Trophoblast cell (in vitro differentiated cells and primary cell): ENCODE data around the gene FAM204A.

Experiments used
- DNase-seq, 2 donors: peaks; one replicate each; pipeline ENCODE4 v3.0.0-alpha.2; 2016
- H2AFZ ChIP-seq: 2 replicates; pipeline ENCODE4 v1.6.1; 2013; ENCODE audit warnings: low read length, moderate library complexity, mild to moderate bottlenecking; ENCODE audit not compliant: insufficient read depth, poor library complexity
- H2AK5ac ChIP-seq: 2 replicates; pipeline ENCODE4 v1.6.1; 2013; ENCODE audit warnings: mild to moderate bottlenecking, low read length
- H2BK120ac ChIP-seq: 2 replicates; pipeline ENCODE4 v1.6.1; 2013; ENCODE audit warnings: low read length, mild to moderate bottlenecking, moderate library complexity; ENCODE audit not compliant: insufficient read depth, poor library complexity
- H2BK12ac ChIP-seq: 2 replicates; pipeline ENCODE4 v1.6.1; 2013; ENCODE audit warnings: mild to moderate bottlenecking, low read length, moderate library complexity
- H2BK5ac ChIP-seq: 2 replicates; pipeline ENCODE4 v1.6.1; 2013; ENCODE audit warnings: low read length, low read depth, moderate library complexity, mild to moderate bottlenecking; ENCODE audit not compliant: poor library complexity
- H3K14ac ChIP-seq: 2 replicates; pipeline ENCODE4 v1.6.1; 2013; ENCODE audit warnings: mild to moderate bottlenecking, low read length
- H3K18ac ChIP-seq: 2 replicates; pipeline ENCODE4 v1.6.1; 2013; ENCODE audit warnings: mild to moderate bottlenecking, low read length
- H3K23ac ChIP-seq: 2 replicates; pipeline ENCODE4 v1.6.1; 2013; ENCODE audit warnings: low read length
- H3K27ac ChIP-seq: 2 replicates; pipeline ENCODE4 v1.5.1; 2013; ENCODE audit warnings: low read depth, mild to moderate bottlenecking, inconsistent platforms, low read length, moderate library complexity
- H3K27me3 ChIP-seq: 2 replicates; pipeline ENCODE4 v1.6.1; 2013; ENCODE audit warnings: inconsistent platforms, mild to moderate bottlenecking, low read length, moderate library complexity; ENCODE audit not compliant: insufficient read depth
- H3K36me3 ChIP-seq, 2 experiments: 1 replicate in 1 of 2; 2 replicates in 1 of 2; pipeline ENCODE4 v1.6.1; 2013; ENCODE audit warnings: low read length in 2 of 2, mild to moderate bottlenecking in 2 of 2, moderate library complexity in 1 of 2; ENCODE audit not compliant: insufficient read depth in 2 of 2, control insufficient read depth in 1 of 2
- H3K4ac ChIP-seq: 2 replicates; pipeline ENCODE4 v1.6.1; 2013; ENCODE audit warnings: low read depth, mild to moderate bottlenecking, low read length, moderate library complexity
- H3K4me1 ChIP-seq, 2 experiments: 1 replicate in 1 of 2; 2 replicates in 1 of 2; pipeline ENCODE4 v1.6.1; 2013; ENCODE audit warnings: low read length in 2 of 2, mild to moderate bottlenecking in 2 of 2, moderate library complexity in 1 of 2; ENCODE audit not compliant: insufficient read depth in 2 of 2, control insufficient read depth in 1 of 2
- H3K4me2 ChIP-seq: 2 replicates; pipeline ENCODE4 v1.6.1; 2013; ENCODE audit warnings: inconsistent platforms, mild to moderate bottlenecking, low read length, moderate library complexity
- H3K4me3 ChIP-seq: 2 replicates; pipeline ENCODE4 v1.5.1; 2013; ENCODE audit warnings: mild to moderate bottlenecking, low read depth, low read length, inconsistent platforms
- H3K79me1 ChIP-seq: one replicate; pipeline ENCODE4 v1.6.1; 2013; ENCODE audit warnings: low read length
- H3K79me2 ChIP-seq: 2 replicates; pipeline ENCODE4 v1.6.1; 2013; ENCODE audit warnings: low read length, mild to moderate bottlenecking; ENCODE audit not compliant: control insufficient read depth, insufficient read depth, poor library complexity
- H3K9ac ChIP-seq: 2 replicates; pipeline ENCODE4 v1.6.1; 2013; ENCODE audit warnings: mild to moderate bottlenecking, low read length
- H3K9me3 ChIP-seq: 2 replicates; pipeline ENCODE4 v1.6.1; 2013; ENCODE audit warnings: low read depth, mild to moderate bottlenecking, control low read depth, inconsistent platforms, low read length; ENCODE audit not compliant: insufficient read depth
- H4K12ac ChIP-seq: 2 replicates; pipeline ENCODE4 v1.6.1; 2013; ENCODE audit warnings: low read depth, mild to moderate bottlenecking, low read length, moderate library complexity
- H4K8ac ChIP-seq: 2 replicates; pipeline ENCODE4 v1.6.1; 2013; ENCODE audit warnings: low read depth, mild to moderate bottlenecking, low read length, moderate library complexity
- H4K91ac ChIP-seq: one replicate; pipeline ENCODE4 v1.6.1; 2013; ENCODE audit warnings: low read depth, mild to moderate bottlenecking, low read length, moderate library complexity
- WGBS: extraction: QIAGEN DNeasy Blood & Tissue Kit; methylation state at CpG from one replicate; pipeline ENCODE4 v1.1.7; 2013; ENCODE audit warnings: missing lambda C conversion rate; ENCODE audit not compliant: insufficient read length, insufficient coverage; ENCODE audit errors: extremely low coverage; 5-methylcytosine and 5-hydroxymethylcytosine counted together

Gene FAM204A

DNA sequence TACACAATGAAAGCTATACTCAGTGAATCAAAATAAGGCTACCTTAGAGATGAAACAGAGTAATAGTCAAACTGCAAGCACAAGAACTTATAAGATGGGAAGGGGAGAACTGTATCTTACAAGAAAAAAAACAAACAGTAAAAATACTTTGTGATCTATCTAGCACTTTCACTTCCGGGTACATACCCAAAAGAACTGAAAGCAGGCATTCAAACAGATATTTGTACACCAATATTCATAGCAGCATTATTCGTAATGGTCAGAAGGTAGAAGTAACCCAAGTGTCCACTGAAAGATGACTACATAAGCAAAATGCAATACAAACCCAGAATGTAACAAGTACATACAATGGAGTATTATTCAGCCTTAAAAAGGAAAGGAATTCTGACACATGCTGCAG, 18.0 kb downstream of the FAM204A start:
- H3K79me2 ChIP-seq: no peaks in the 10 kb centered on the region
- no peak overlapping the region for H3K18ac ChIP-seq
- WGBS: no CpG with 5 or more reads among the region's 2 CpGs
- no peak overlapping the region for H2BK12ac ChIP-seq
- no peak overlapping the region for H2AK5ac ChIP-seq
- H3K27ac ChIP-seq: no peak overlapping the region
- H3K4me3 ChIP-seq: no peak overlapping the region
- H3K36me3 ChIP-seq: peaks cover 0 to 19% of the 10 kb centered on the region in 2 experiments
- H3K4ac ChIP-seq: no peak overlapping the region
- H2BK5ac ChIP-seq: no peak overlapping the region
- no peak overlapping the region for H2AFZ ChIP-seq
- no peak overlapping the region for H4K12ac ChIP-seq
- no peak overlapping the region for H3K9ac ChIP-seq
- H3K79me1 ChIP-seq: no peaks in the 10 kb centered on the region
- DNase-seq: no peak
- H3K4me1 ChIP-seq: no peaks in the 10 kb centered on the region
- no peaks in the 10 kb centered on the region for H3K9me3 ChIP-seq
- no peak overlapping the region for H4K91ac ChIP-seq
- no peak overlapping the region for H2BK120ac ChIP-seq
- H3K14ac ChIP-seq: no peak overlapping the region
- no peak overlapping the region for H3K4me2 ChIP-seq
- H3K27me3 ChIP-seq: no peaks in the 10 kb centered on the region
- no peak overlapping the region for H3K23ac ChIP-seq
- H4K8ac ChIP-seq: no peak overlapping the region

DNA sequence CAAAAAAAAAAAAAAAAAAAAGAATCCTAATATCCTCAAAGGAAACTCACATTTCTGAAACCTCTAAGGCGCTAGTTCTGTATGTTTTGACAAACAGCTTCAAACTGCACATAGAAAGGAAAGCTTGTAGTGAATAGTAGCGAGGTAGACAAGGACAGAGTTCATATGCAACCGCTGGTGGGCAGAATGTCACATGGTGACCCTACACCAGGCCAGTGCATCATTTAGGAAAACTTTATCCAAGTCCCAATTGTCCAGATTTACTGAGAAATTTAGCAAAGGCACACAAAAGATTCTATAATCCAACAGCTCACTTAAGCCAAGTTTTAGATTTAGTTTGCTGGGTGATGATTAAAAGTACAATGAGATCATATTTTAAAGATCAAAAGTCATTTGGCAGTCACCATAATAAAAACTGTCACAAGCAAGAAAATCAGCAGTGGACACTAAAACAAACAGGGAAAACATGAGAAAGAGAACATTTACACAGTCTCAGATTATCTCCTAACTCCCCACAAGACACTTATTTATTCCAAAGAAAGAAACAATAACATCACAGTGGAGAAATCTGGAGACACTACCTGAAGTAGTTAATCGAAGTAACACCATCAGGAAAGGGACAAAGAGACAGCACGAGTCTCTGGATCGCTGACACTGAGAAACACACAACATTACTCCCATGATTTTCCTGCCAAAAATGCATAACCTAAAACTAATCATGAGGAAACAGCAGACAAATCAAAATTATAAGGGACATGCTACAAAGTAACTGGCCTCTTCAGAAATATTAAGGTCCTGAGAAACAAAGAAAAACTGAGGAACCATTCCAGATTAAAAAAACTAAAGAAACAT, 20.2 kb downstream of the FAM204A start:
- H2BK5ac ChIP-seq: no peak overlapping the region
- peaks cover 0 to 11% of the 10 kb centered on the region in 2 experiments for H3K36me3 ChIP-seq
- no peak overlapping the region for H3K4me2 ChIP-seq
- no peak overlapping the region for H3K4ac ChIP-seq
- H3K79me1 ChIP-seq: no peaks in the 10 kb centered on the region
- no peak overlapping the region for H2BK12ac ChIP-seq
- H3K9ac ChIP-seq: no peak overlapping the region
- H3K79me2 ChIP-seq: no peaks in the 10 kb centered on the region
- H3K27ac ChIP-seq: no peak overlapping the region
- no peak overlapping the region for H4K12ac ChIP-seq
- no peaks in the 10 kb centered on the region for H3K9me3 ChIP-seq
- H2AFZ ChIP-seq: no peak overlapping the region
- no peaks in the 10 kb centered on the region for H3K27me3 ChIP-seq
- H3K23ac ChIP-seq: no peak overlapping the region
- no peak overlapping the region for H3K18ac ChIP-seq
- H3K14ac ChIP-seq: no peak overlapping the region
- no CpG with 5 or more reads among the region's 6 CpGs for WGBS
- H4K91ac ChIP-seq: no peak overlapping the region
- no peak overlapping the region for H4K8ac ChIP-seq
- no peak for DNase-seq
- no peak overlapping the region for H3K4me3 ChIP-seq
- H3K4me1 ChIP-seq: no peaks in the 10 kb centered on the region
- no peak overlapping the region for H2BK120ac ChIP-seq
- no peak overlapping the region for H2AK5ac ChIP-seq

DNA sequence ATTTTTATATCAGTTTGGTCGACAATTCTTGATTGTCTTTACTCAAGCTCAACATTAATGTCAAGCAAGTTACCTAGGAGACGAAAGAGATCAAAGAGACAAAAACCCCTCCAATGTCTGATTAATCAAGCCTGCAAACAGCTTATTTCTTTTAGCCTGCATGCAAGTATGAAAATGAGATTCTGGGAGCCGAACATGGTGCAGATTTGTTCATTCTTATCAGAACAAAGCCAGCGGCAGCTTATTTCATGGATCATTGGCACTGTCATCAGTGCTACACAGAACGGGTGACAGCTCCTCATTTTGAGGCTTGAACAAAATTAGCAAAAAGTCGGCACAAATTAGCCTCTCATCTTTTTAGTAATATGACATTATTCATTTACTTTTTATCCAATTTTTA, 26.5 kb downstream of the FAM204A start:
- H3K23ac ChIP-seq: no peak overlapping the region
- no peaks in the 10 kb centered on the region for H3K27me3 ChIP-seq
- H3K4me3 ChIP-seq: no peak overlapping the region
- H4K91ac ChIP-seq: no peak overlapping the region
- H2BK120ac ChIP-seq: no peak overlapping the region
- no peaks in the 10 kb centered on the region for H3K4me1 ChIP-seq
- H2BK5ac ChIP-seq: no peak overlapping the region
- no peak for DNase-seq
- H3K36me3 ChIP-seq: peaks cover 0 to 2% of the 10 kb centered on the region in 2 experiments
- no peak overlapping the region for H4K8ac ChIP-seq
- H3K9me3 ChIP-seq: no peaks in the 10 kb centered on the region
- H3K79me1 ChIP-seq: no peaks in the 10 kb centered on the region
- no peak overlapping the region for H2AK5ac ChIP-seq
- no peaks in the 10 kb centered on the region for H3K79me2 ChIP-seq
- no peak overlapping the region for H4K12ac ChIP-seq
- no peak overlapping the region for H3K4me2 ChIP-seq
- H2AFZ ChIP-seq: no peak overlapping the region
- no peak overlapping the region for H3K4ac ChIP-seq
- no peak overlapping the region for H3K14ac ChIP-seq
- no peak overlapping the region for H3K27ac ChIP-seq
- no peak overlapping the region for H3K9ac ChIP-seq
- no peak overlapping the region for H3K18ac ChIP-seq
- H2BK12ac ChIP-seq: no peak overlapping the region
- WGBS: no CpG with 5 or more reads among the region's 6 CpGs

DNA sequence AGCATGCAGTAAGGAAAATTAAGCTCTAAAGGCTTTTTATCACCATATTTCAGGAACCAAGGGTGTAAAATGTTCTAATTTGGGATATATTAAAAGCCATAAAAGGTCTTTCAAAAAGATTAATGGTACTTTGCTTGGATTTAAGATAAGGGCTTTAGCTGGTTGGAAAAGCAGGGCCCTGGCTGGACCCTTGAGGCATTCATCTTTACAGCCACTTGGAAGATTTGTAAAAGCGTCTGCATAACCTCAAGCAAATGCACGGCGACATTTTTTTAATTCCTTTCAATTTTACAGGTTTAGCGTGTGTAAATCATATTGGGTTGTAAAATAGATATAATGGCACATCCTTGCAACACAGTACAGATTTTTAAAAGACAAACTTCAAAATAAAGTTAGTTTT, 27.2 kb downstream of the FAM204A start:
- no CpG with 5 or more reads among the region's 4 CpGs for WGBS
- no peak overlapping the region for H4K91ac ChIP-seq
- H3K79me2 ChIP-seq: no peaks in the 10 kb centered on the region
- no peaks in the 10 kb centered on the region for H3K9me3 ChIP-seq
- H3K27ac ChIP-seq: no peak overlapping the region
- H3K4ac ChIP-seq: no peak overlapping the region
- peaks cover 2% of the 10 kb centered on the region in 2 experiments for H3K36me3 ChIP-seq
- H3K23ac ChIP-seq: no peak overlapping the region
- H4K12ac ChIP-seq: no peak overlapping the region
- no peaks in the 10 kb centered on the region for H3K4me1 ChIP-seq
- no peaks in the 10 kb centered on the region for H3K79me1 ChIP-seq
- no peak overlapping the region for H3K14ac ChIP-seq
- DNase-seq: peak in 1 of 2 donors; percentile 39
- no peak overlapping the region for H2BK12ac ChIP-seq
- no peak overlapping the region for H2BK120ac ChIP-seq
- H3K9ac ChIP-seq: no peak overlapping the region
- no peaks in the 10 kb centered on the region for H3K27me3 ChIP-seq
- H3K4me2 ChIP-seq: no peak overlapping the region
- H3K4me3 ChIP-seq: no peak overlapping the region
- no peak overlapping the region for H4K8ac ChIP-seq
- no peak overlapping the region for H3K18ac ChIP-seq
- no peak overlapping the region for H2BK5ac ChIP-seq
- H2AK5ac ChIP-seq: no peak overlapping the region
- no peak overlapping the region for H2AFZ ChIP-seq
